ENCODE data around the gene BAZ1A.

The BAZ1A gene

GRCh38 chr14:34845869-34846268 lies 29.3 kb downstream of the BAZ1A start:
- Histone ChIP-seq H3K4me3 (ENCODE audit: low read depth, low read length, poor library complexity, severe bottlenecking) (no peak overlapping the region), H3K79me2 (ENCODE audit: insufficient read depth, low read length) (peaks cover 6% of the 10 kb centered on the region; the same call in 1 of the 2 replicates), H3K9me3 (ENCODE audit: low read length) (no peaks in the 10 kb centered on the region), H3K27me3 (ENCODE audit: insufficient read depth, low read length) (no peaks in the 10 kb centered on the region), H3K9me2 (ENCODE audit: low read depth, low read length) (no peaks in the 10 kb centered on the region), H3K27ac (ENCODE audit: low read depth, low read length, poor library complexity, severe bottlenecking) (no peak overlapping the region), H3K36me3 (ENCODE audit: insufficient read depth, low read length) (peaks cover 80% of the 10 kb centered on the region), H3F3A (ENCODE audit: insufficient read depth, low read length) (peaks cover 5% of the 10 kb centered on the region; the same call in 1 of the 2 replicates), H3K4me1 (ENCODE audit: insufficient read depth, low read length, severe bottlenecking) (no peaks in the 10 kb centered on the region), H3K4me2 (ENCODE audit: low read length) (no peak overlapping the region), H2AFZ (ENCODE audit: low read length) (no peak overlapping the region), H3K9ac (ENCODE audit: low read length) (no peak overlapping the region; the same call in 1 of the 2 replicates), H4K20me1 (ENCODE audit: insufficient read depth, low read length) (no peaks in the 10 kb centered on the region)
- no peak for TF ChIP-seq EZH2 (IDR thresholded peaks at IDR 0.05; ENCODE audit: borderline replicate concordance, low read length)
- no peak for TF ChIP-seq CTCF (IDR thresholded peaks at IDR 0.05; ENCODE audit: low read length)

- Histone ChIP-seq H3K27ac (ENCODE audit: low read depth, low read length, poor library complexity, severe bottlenecking) (no peak overlapping the region), H2AFZ (ENCODE audit: low read length) (no peak overlapping the region), H4K20me1 (ENCODE audit: insufficient read depth, low read length) (no peaks in the 10 kb centered on the region), H3K27me3 (ENCODE audit: insufficient read depth, low read length) (no peaks in the 10 kb centered on the region), H3K4me2 (ENCODE audit: low read length) (no peak overlapping the region), H3K9me3 (ENCODE audit: low read length) (no peaks in the 10 kb centered on the region), H3K9me2 (ENCODE audit: low read depth, low read length) (no peaks in the 10 kb centered on the region), H3K9ac (ENCODE audit: low read length) (no peak overlapping the region), H3K4me3 (ENCODE audit: low read depth, low read length, poor library complexity, severe bottlenecking) (no peak overlapping the region), H3K79me2 (ENCODE audit: insufficient read depth, low read length) (peaks cover 6% of the 10 kb centered on the region; the same call in 1 of the 2 replicates), H3K36me3 (ENCODE audit: insufficient read depth, low read length) (peaks cover 77% of the 10 kb centered on the region), H3K4me1 (ENCODE audit: insufficient read depth, low read length, severe bottlenecking) (no peaks in the 10 kb centered on the region), H3F3A (ENCODE audit: insufficient read depth, low read length) (peaks cover 5% of the 10 kb centered on the region; the same call in 1 of the 2 replicates)
- TF ChIP-seq EZH2 (IDR thresholded peaks at IDR 0.05; ENCODE audit: borderline replicate concordance, low read length) (no peak), CTCF (IDR thresholded peaks at IDR 0.05; ENCODE audit: low read length) (no peak)
Measured at GRCh38 chr14:34843011-34843554, 32.1 kb downstream of the BAZ1A start.

GRCh38 chr14:34837801-34838322 lies 37.3 kb downstream of the BAZ1A start:
- no peaks in the 10 kb centered on the region for H3K4me1 ChIP-seq (ENCODE audit: insufficient read depth, low read length, severe bottlenecking)
- no peak overlapping the region for H3K27ac ChIP-seq (ENCODE audit: low read depth, low read length, poor library complexity, severe bottlenecking)
- no peaks in the 10 kb centered on the region for H3K9me2 ChIP-seq (ENCODE audit: low read depth, low read length)
- no peak overlapping the region for H3K4me2 ChIP-seq (ENCODE audit: low read length)
- no peak overlapping the region for H3K9ac ChIP-seq (ENCODE audit: low read length)
- no peaks in the 10 kb centered on the region for H3K27me3 ChIP-seq (ENCODE audit: insufficient read depth, low read length)
- TF ChIP-seq CTCF (IDR thresholded peaks at IDR 0.05; ENCODE audit: low read length) (no peak), EZH2 (IDR thresholded peaks at IDR 0.05; ENCODE audit: borderline replicate concordance, low read length) (no peak)
- peaks cover 33% of the 10 kb centered on the region for H3K36me3 ChIP-seq (ENCODE audit: insufficient read depth, low read length)
- no peak overlapping the region for H3K4me3 ChIP-seq (ENCODE audit: low read depth, low read length, poor library complexity, severe bottlenecking)
- H4K20me1 ChIP-seq (ENCODE audit: insufficient read depth, low read length): no peaks in the 10 kb centered on the region
- H3K79me2 ChIP-seq (ENCODE audit: insufficient read depth, low read length): peaks cover 15% of the 10 kb centered on the region
- no peaks in the 10 kb centered on the region for H3K9me3 ChIP-seq (ENCODE audit: low read length)
- H3F3A ChIP-seq (ENCODE audit: insufficient read depth, low read length): no peaks in the 10 kb centered on the region
- H2AFZ ChIP-seq (ENCODE audit: low read length): no peak overlapping the region
